ENCODE data around the gene HDAC4. TPM values are rescaled to one million over a fixed set of nuclear protein-coding genes. Genes with fewer than 3 reads are reported as not detected.

Gene HDAC4
- total RNA-seq, 1 experiment from 2014 or later = 61.5 TPM

DNA sequence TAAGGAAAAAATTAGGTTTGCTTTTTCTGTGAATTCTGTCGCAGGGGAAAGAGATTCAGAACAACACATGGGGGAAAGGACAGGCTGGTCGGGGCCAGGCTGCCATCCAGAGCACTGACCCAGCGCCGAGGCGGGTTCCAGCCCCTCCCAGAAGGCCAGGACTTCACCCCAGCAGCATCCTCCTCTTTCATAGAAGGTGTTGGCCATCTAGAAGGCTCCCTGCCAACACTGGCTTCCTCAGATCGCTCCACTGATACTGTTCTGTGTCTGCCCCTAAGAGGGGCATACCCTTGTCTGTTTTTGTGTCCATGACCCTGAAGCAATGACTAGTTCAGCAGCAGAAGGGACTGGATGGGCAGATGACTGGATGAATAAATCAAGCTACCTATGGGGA, 144.5 kb downstream of the HDAC4 start:
- H2AFZ ChIP-seq = no peak overlapping the region
- no peak overlapping the region for H3K4me2 ChIP-seq
- no peaks in the 10 kb centered on the region; the same call in 1 of the 2 replicates for H3K9me3 ChIP-seq (ENCODE audit: insufficient read depth, low read depth)
- no peaks in the 10 kb centered on the region for H3K27me3 ChIP-seq (ENCODE audit: insufficient read depth, low read depth)
- no peaks in the 10 kb centered on the region for H3K36me3 ChIP-seq (ENCODE audit: low read depth)
- no peaks in the 10 kb centered on the region for H3F3A ChIP-seq (ENCODE audit: insufficient read depth, low read depth)
- peaks cover 17% of the 10 kb centered on the region; the same call in 1 of the 2 replicates for H3K79me2 ChIP-seq (ENCODE audit: low read depth)
- intact Hi-C loops (cut with micrococcal nuclease; ENCODE audit: unreplicated experiment) = no loop called here
- H3K4me1 ChIP-seq (replicated peaks; ENCODE audit: insufficient read depth) = peaks cover 14% of the 10 kb centered on the region
- DNase-seq = no peak
- ChIA-PET CTCF (no interaction called here), POLR2A (ENCODE audit: unreplicated experiment) (interaction anchor here (0.7 kb wide), 1 partner anchor 67 kb away, joined by 4 read pairs; no protein-coding TSS in a partner anchor)
- TF ChIP-seq, protein P1, sequence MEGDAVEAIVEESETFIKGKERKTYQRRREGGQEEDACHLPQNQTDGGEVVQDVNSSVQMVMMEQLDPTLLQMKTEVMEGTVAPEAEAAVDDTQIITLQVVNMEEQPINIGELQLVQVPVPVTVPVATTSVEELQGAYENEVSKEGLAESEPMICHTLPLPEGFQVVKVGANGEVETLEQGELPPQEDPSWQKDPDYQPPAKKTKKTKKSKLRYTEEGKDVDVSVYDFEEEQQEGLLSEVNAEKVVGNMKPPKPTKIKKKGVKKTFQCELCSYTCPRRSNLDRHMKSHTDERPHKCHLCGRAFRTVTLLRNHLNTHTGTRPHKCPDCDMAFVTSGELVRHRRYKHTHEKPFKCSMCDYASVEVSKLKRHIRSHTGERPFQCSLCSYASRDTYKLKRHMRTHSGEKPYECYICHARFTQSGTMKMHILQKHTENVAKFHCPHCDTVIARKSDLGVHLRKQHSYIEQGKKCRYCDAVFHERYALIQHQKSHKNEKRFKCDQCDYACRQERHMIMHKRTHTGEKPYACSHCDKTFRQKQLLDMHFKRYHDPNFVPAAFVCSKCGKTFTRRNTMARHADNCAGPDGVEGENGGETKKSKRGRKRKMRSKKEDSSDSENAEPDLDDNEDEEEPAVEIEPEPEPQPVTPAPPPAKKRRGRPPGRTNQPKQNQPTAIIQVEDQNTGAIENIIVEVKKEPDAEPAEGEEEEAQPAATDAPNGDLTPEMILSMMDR (conservative IDR thresholded peaks at IDR 0.05) = no peak
- H3K27ac ChIP-seq = no peak overlapping the region
- no peaks in the 10 kb centered on the region for H4K20me1 ChIP-seq (ENCODE audit: insufficient read depth)
- no peak overlapping the region for H3K4me3 ChIP-seq
- H3K9me2 ChIP-seq (ENCODE audit: insufficient read depth) = no peaks in the 10 kb centered on the region
- no TSS peak for BruUV-seq (replicated peaks)

DNA sequence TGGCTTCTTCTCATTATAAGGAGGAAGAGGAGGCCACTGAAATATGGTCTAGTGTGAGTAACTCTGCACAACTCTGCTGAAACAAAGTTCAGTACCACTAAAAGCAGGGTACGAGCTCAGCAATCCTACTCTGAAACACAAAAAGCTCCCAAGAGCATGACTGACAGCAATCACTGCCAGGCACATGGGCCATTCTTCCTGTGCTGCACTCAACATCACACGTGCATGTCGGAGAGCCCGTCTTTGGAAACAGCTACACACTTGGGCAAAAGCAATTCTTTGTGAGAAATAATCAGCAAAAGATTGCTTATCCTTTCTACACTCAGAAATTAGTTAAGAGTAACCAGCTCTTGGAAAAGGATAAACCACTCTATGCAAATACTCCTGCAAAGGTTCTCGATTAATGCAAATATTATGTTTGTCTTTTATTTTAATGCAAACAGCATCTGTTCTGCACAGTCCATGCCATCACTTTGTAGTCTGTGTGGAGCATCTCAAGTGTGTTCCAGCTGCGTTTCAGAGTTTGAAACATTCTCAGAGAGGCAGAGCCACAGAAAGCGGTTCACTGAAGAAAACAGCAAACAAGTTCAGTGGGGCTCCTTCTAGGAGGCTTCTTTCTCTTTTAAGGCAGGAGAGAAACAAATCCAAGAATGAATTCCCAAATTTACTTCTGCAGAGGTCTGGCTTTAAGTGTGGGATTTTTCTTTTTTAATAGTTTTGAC, 145.0 kb downstream of the HDAC4 start:
- no peaks in the 10 kb centered on the region for H3K9me2 ChIP-seq (ENCODE audit: insufficient read depth)
- H3K4me3 ChIP-seq = no peak overlapping the region
- no peak overlapping the region for H3K4me2 ChIP-seq
- no peak for DNase-seq
- TF ChIP-seq, protein P1 (conservative IDR thresholded peaks at IDR 0.05) = no peak
- no peak for TF ChIP-seq EZH2 (IDR thresholded peaks at IDR 0.05; ENCODE audit: low read depth)
- no peaks in the 10 kb centered on the region for H3K27me3 ChIP-seq (ENCODE audit: insufficient read depth, low read depth)
- ChIA-PET CTCF (interaction anchor here (0.6 kb wide), 1 partner anchor 12 kb away, joined by 4 read pairs; no protein-coding TSS in a partner anchor), POLR2A (ENCODE audit: unreplicated experiment) (interaction anchor here (0.7 kb wide), 1 partner anchor 68 kb away, joined by 4 read pairs; no protein-coding TSS in a partner anchor)
- H3F3A ChIP-seq (ENCODE audit: insufficient read depth, low read depth) = no peaks in the 10 kb centered on the region
- H3K9me3 ChIP-seq (ENCODE audit: insufficient read depth, low read depth) = no peaks in the 10 kb centered on the region; the same call in 1 of the 2 replicates
- no peaks in the 10 kb centered on the region for H4K20me1 ChIP-seq (ENCODE audit: insufficient read depth)
- H3K4me1 ChIP-seq (replicated peaks; ENCODE audit: insufficient read depth) = peaks cover 14% of the 10 kb centered on the region
- H3K79me2 ChIP-seq (ENCODE audit: low read depth) = peaks cover 17% of the 10 kb centered on the region; the same call in 1 of the 2 replicates
- H3K36me3 ChIP-seq (ENCODE audit: low read depth) = no peaks in the 10 kb centered on the region
- intact Hi-C loops (cut with micrococcal nuclease; ENCODE audit: unreplicated experiment) = no loop called here
- no peak overlapping the region for H3K27ac ChIP-seq
- H2AFZ ChIP-seq = no peak overlapping the region
- no TSS peak for BruUV-seq (replicated peaks)

DNA sequence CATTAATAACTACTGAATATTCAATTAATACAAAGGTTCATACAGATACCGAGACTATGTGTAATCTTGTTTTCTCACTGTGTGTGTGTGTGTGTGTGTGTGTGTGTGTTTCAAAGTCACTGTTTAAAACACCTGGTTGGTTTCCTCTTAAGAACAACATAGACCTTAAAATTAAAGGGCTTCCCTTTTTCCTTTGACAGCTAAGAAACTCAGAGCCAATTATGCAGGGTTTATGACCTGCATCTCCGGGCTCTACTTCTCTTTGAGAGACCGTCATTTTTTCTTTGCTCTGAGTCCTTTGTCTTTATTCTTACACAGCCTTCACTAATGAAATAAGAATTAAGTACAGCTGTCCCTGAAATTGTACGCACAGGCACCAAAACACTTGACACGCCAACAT, 145.6 kb downstream of the HDAC4 start:
- Histone ChIP-seq H3K79me2 (ENCODE audit: low read depth) (peaks cover 17% of the 10 kb centered on the region; the same call in 1 of the 2 replicates), H2AFZ (no peak overlapping the region), H3F3A (ENCODE audit: insufficient read depth, low read depth) (no peaks in the 10 kb centered on the region), H3K27me3 (ENCODE audit: insufficient read depth, low read depth) (no peaks in the 10 kb centered on the region), H3K9me2 (ENCODE audit: insufficient read depth) (no peaks in the 10 kb centered on the region), H3K9me3 (ENCODE audit: insufficient read depth, low read depth) (no peaks in the 10 kb centered on the region; the same call in 1 of the 2 replicates), H3K36me3 (ENCODE audit: low read depth) (no peaks in the 10 kb centered on the region), H3K4me2 (no peak overlapping the region), H4K20me1 (ENCODE audit: insufficient read depth) (no peaks in the 10 kb centered on the region), H3K27ac (no peak overlapping the region), H3K4me3 (no peak overlapping the region), H3K4me1 (replicated peaks; ENCODE audit: insufficient read depth) (peaks cover 14% of the 10 kb centered on the region)
- intact Hi-C loops (cut with micrococcal nuclease; ENCODE audit: unreplicated experiment) = no loop called here
- no peak for DNase-seq
- CTCF ChIA-PET = interaction anchor here (0.6 kb wide), 1 partner anchor 13 kb away, joined by 4 read pairs; no protein-coding TSS in a partner anchor
- BruUV-seq (replicated peaks) = no TSS peak
- TF ChIP-seq, protein P1 (conservative IDR thresholded peaks at IDR 0.05) = no peak
- no peak for TF ChIP-seq EZH2 (IDR thresholded peaks at IDR 0.05; ENCODE audit: low read depth)
- POLR2A ChIA-PET (ENCODE audit: unreplicated experiment) = no interaction called here
